Ishikawa (cell line): ENCODE results near the gene SPRED2.

ENCODE experiments used
- CEBPB ChIP-seq: IDR thresholded peaks from 2 replicates; pipeline ENCODE4 v1.6.1; 2012
- CREB1 ChIP-seq: IDR thresholded peaks from 2 replicates; pipeline ENCODE4 v1.6.1; 2012; ENCODE audit warnings: low read depth
- EGR1 ChIP-seq: IDR thresholded peaks from 2 replicates; pipeline ENCODE4 v1.6.1; 2012
- EP300 ChIP-seq: IDR thresholded peaks from 2 replicates; pipeline ENCODE4 v1.6.1; 2012; ENCODE audit warnings: borderline replicate concordance
- FOXM1 ChIP-seq: IDR thresholded peaks from 2 replicates; pipeline ENCODE4 v1.6.1; 2012; ENCODE audit warnings: low read depth, borderline replicate concordance
- NFIC ChIP-seq: IDR thresholded peaks from 2 replicates; pipeline ENCODE4 v1.6.1; 2012
- RAD21 ChIP-seq: IDR thresholded peaks from 2 replicates; pipeline ENCODE4 v1.6.1; 2012; ENCODE audit warnings: low read depth
- TAF1 ChIP-seq: IDR thresholded peaks from 2 replicates; pipeline ENCODE4 v1.6.1; 2012; ENCODE audit warnings: low read depth, mild to moderate bottlenecking
- TCF12 ChIP-seq: IDR thresholded peaks from 2 replicates; pipeline ENCODE4 v1.6.1; 2012; ENCODE audit warnings: low read depth
- TEAD4 ChIP-seq: IDR thresholded peaks from 2 replicates; pipeline ENCODE4 v1.6.1; 2012
- YY1 ChIP-seq: IDR thresholded peaks from 2 replicates; pipeline ENCODE4 v1.6.1; 2012; ENCODE audit warnings: low read depth
- ZBTB7A ChIP-seq: IDR thresholded peaks from 2 replicates; pipeline ENCODE4 v1.6.1; 2012; ENCODE audit warnings: low read depth
- TF ChIP-seq, protein P1 (sequence below): IDR thresholded peaks from 2 replicates; pipeline ENCODE4 v1.6.1; 2012
- TF ChIP-seq, protein P2 (sequence below): IDR thresholded peaks from 2 replicates; pipeline ENCODE4 v1.6.1; 2012
- TF ChIP-seq, protein P3 (sequence below): IDR thresholded peaks from 2 replicates; pipeline ENCODE4 v1.6.1; 2012; ENCODE audit warnings: low read depth, mild to moderate bottlenecking

Gene SPRED2

DNA sequence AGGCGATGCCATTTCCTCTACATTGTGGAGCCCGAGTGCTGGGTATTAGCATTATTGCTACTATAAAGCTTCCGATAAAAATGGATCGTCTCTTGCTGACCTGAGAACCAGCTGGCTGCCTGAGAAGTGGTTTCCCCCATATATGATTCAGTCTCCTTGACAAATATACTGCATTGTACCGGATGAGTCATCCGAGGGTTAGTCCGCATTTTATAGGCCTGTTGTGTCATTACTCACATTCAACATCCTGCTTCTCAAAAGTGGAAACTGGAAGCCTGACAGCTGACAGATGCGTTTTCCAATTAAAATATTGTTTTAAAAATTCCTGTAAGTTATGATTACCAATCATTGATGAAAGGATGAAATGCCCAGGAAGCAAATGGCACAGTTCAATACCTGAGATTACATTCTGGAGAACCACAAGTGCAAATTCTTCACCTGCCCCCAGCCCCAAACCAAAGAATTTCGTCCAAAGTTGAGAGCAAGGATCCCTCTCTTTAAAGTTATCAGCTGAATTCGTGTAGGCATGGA, 65.7 kb downstream of the SPRED2 start:
- no peak for TF ChIP-seq NFIC
- TF ChIP-seq TEAD4, result 0 out of 2 replicates have a peak, but pooled peaks have one; percentile 27
- 0 out of 2 replicates have a peak, but pooled peaks have one; percentile 51 for TF ChIP-seq TCF12

DNA sequence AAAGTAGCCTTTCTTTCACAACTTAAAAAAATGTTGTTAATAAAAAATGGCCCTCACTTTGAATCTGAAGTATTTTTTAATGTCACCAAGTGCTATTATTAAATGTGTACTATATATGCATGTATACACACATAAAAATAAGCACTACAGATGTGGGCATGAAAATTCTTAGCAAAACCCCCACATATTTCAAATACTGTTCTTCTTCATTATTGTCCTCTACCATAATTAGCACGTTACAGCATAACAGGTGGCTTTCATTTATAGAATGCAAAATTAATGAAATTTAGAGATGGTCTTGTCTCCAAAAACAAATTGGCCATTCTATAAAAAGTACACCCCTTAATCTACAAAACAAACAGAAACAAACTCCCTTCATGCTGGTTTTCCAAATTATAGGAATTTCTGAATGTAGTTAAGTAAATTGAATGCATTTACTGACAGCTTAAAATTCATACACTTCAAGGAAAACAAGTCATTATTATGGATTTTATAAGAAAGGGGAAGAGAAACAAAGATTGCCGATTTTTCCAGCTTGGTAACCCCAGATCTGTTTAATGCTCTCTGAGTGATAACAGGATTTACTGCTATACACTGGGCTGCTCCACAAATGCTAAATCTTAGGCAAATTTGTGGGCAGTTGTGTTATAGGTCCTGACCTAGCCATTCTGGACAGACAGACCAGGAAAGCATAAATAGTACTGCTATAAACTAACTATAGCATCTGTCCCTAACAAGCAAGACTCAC, 67.2 kb downstream of the SPRED2 start:
- TF ChIP-seq EP300 (no peak), FOXM1 (no peak), RAD21 (no peak), CREB1 (no peak), YY1 (no peak)

DNA sequence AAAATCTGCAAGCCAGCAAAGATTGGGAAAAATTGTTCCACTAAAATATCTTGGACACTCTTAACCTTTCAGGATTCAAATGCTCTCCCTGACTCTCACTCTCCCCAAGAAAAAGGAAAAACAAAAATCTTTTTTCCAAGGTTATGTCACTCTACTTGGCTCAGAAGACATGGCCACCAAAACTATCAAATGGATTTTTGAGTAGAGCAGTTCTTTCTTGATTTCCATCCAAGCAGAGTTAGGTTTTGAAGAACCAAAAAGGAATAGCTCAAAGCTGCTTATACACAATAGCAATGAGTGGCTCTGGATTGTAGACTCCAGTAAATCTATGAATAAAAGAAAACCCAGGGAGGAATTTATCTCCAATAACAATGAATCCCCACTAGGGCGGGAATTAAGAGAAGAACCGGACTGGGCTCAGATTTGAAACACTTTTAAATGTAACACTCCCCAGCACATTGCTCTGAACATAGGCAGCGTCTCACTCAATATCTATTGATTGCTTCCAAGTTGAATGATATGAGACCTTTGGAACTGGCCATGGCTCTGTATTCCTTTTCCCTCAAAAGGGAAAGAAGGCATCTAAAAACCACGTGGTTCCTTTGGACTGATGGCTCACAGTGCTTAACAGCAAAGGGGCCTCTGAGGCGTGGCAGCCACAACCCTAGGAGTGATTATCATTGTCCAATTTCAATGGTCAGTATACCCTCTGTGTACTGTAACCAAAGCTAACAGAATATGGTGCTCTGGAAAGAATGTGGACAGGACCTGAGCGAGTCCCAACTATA, 68.3 kb downstream of the SPRED2 start:
- TF ChIP-seq, protein P1, sequence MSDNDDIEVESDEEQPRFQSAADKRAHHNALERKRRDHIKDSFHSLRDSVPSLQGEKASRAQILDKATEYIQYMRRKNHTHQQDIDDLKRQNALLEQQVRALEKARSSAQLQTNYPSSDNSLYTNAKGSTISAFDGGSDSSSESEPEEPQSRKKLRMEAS, result no peak
- TF ChIP-seq NFIC (no peak), CEBPB (no peak), TAF1 (no peak), YY1 (no peak)
- TF ChIP-seq, protein P2, sequence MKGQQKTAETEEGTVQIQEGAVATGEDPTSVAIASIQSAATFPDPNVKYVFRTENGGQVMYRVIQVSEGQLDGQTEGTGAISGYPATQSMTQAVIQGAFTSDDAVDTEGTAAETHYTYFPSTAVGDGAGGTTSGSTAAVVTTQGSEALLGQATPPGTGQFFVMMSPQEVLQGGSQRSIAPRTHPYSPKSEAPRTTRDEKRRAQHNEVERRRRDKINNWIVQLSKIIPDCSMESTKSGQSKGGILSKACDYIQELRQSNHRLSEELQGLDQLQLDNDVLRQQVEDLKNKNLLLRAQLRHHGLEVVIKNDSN, result no peak

DNA sequence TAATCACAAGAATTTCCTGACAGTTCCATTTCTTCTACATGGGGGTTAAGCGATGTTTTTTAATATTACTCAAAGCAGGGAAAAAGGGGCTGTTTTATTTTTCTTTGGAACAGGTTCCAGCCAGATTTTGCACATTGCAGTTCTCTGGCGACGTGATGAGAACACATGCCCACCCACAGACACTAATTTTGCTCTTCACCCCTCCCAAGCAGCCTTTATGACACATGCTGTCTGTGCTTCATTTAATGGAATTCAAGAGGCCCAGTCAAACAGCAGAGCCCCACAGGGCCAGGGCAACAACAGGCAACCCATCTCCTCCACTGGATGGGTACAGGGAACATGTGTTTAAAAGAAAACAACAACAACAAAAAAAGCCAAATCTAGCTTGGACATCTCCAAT, 70.8 kb downstream of the SPRED2 start:
- TF ChIP-seq YY1 (no peak), NFIC (no peak), CREB1 (no peak)

DNA sequence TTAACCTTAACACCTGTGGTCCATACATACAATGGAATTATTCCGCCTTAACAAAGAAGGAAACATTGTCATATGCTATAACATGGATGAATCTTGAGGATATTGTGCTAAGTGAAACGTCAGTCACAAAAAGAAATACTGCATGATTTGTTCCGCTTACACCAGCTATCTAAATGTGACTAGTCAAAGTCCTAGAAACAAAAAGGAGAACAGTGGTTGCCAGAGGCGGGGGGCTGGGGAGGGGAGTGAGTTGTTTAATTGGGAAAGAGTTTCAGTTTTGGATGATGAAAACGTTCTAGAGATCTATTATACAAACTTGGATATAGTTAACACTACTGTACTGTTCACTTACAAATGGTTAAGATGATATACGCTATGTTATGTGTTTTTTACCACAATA, 72.0 kb downstream of the SPRED2 start:
- TF ChIP-seq TCF12 (no peak), TAF1 (no peak), TEAD4 (no peak), FOXM1 (no peak), YY1 (no peak)
- TF ChIP-seq, protein P1, result no peak
- TF ChIP-seq, protein P3, sequence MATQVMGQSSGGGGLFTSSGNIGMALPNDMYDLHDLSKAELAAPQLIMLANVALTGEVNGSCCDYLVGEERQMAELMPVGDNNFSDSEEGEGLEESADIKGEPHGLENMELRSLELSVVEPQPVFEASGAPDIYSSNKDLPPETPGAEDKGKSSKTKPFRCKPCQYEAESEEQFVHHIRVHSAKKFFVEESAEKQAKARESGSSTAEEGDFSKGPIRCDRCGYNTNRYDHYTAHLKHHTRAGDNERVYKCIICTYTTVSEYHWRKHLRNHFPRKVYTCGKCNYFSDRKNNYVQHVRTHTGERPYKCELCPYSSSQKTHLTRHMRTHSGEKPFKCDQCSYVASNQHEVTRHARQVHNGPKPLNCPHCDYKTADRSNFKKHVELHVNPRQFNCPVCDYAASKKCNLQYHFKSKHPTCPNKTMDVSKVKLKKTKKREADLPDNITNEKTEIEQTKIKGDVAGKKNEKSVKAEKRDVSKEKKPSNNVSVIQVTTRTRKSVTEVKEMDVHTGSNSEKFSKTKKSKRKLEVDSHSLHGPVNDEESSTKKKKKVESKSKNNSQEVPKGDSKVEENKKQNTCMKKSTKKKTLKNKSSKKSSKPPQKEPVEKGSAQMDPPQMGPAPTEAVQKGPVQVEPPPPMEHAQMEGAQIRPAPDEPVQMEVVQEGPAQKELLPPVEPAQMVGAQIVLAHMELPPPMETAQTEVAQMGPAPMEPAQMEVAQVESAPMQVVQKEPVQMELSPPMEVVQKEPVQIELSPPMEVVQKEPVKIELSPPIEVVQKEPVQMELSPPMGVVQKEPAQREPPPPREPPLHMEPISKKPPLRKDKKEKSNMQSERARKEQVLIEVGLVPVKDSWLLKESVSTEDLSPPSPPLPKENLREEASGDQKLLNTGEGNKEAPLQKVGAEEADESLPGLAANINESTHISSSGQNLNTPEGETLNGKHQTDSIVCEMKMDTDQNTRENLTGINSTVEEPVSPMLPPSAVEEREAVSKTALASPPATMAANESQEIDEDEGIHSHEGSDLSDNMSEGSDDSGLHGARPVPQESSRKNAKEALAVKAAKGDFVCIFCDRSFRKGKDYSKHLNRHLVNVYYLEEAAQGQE, result no peak

DNA sequence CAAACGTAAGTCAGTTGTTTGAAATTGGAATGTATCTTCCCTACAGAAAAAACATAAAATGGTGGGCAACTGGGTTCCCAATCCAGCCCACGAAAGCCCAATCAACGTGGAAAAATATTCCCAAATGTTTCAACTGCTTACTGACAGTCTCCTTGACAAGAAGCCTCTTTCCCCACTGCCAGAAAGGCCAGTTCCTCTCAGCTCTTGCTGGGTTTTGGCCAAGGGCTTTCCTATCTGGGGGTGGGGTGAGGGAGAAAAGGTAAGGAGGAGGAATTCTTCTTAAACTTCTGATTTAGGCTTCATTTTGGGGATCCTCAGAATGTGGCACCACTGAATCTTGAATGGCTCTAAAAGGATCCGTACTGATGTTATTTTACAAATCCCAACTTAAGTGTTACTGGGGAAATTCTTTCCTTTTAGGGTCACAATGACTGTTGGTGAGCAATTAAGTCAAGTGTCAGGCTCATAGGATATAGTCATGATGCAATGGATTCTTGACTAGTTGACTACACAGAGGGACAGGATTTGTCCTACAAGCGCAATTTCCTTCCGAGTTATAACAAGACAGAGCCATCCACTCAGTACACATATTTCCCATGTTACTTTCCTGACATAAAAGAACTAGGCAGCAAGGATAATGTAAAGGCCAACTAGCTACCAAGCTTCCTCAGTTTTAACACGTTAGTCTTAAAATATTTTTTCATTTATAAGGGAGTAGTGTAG, 73.6 kb downstream of the SPRED2 start:
- TF ChIP-seq, protein P3, result no peak
- no peak for TF ChIP-seq YY1
- TF ChIP-seq CREB1, result no peak
- TF ChIP-seq TAF1, result no peak
- TF ChIP-seq, protein P2, result no peak
- no peak for TF ChIP-seq RAD21
- TF ChIP-seq, protein P1, result no peak
- no peak for TF ChIP-seq EGR1
- TF ChIP-seq ZBTB7A, result no peak
- TF ChIP-seq TCF12, result no peak
- no peak for TF ChIP-seq TEAD4
- TF ChIP-seq FOXM1, result no peak
- no peak for TF ChIP-seq CEBPB
- no peak for TF ChIP-seq NFIC
- no peak for TF ChIP-seq EP300
